ENCODE data around the gene FSTL3.

FSTL3 gene

GRCh38 chr19:681029-682019 lies 5.1 kb downstream of the FSTL3 start:
- DNase-seq (ENCODE audit: low read depth) = peak; percentile 98
- TF ChIP-seq, protein P1, sequence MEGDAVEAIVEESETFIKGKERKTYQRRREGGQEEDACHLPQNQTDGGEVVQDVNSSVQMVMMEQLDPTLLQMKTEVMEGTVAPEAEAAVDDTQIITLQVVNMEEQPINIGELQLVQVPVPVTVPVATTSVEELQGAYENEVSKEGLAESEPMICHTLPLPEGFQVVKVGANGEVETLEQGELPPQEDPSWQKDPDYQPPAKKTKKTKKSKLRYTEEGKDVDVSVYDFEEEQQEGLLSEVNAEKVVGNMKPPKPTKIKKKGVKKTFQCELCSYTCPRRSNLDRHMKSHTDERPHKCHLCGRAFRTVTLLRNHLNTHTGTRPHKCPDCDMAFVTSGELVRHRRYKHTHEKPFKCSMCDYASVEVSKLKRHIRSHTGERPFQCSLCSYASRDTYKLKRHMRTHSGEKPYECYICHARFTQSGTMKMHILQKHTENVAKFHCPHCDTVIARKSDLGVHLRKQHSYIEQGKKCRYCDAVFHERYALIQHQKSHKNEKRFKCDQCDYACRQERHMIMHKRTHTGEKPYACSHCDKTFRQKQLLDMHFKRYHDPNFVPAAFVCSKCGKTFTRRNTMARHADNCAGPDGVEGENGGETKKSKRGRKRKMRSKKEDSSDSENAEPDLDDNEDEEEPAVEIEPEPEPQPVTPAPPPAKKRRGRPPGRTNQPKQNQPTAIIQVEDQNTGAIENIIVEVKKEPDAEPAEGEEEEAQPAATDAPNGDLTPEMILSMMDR (conservative IDR thresholded peaks at IDR 0.05; ENCODE audit: low read depth, low read length) = no peak
- H3K4me3 ChIP-seq (ENCODE audit: low read depth, low read length) = peak overlapping the region; percentile 62

DNA sequence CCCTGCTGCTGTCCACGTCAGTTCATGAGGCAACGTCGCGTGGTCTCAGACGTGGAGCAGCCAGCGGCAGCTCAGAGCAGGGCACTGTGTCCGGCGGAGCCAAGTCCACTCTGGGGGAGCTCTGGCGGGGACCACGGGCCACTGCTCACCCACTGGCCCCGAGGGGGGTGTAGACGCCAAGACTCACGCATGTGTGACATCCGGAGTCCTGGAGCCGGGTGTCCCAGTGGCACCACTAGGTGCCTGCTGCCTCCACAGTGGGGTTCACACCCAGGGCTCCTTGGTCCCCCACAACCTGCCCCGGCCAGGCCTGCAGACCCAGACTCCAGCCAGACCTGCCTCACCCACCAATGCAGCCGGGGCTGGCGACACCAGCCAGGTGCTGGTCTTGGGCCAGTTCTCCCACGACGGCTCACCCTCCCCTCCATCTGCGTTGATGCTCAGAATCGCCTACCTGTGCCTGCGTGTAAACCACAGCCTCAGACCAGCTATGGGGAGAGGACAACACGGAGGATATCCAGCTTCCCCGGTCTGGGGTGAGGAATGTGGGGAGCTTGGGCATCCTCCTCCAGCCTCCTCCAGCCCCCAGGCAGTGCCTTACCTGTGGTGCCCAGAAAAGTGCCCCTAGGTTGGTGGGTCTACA lies 6.6 kb downstream of the FSTL3 start:
- TF ChIP-seq, protein P1 (conservative IDR thresholded peaks at IDR 0.05; ENCODE audit: low read depth, low read length) = no peak
- DNase-seq (ENCODE audit: low read depth) = no peak
- no peak overlapping the region for H3K4me3 ChIP-seq (ENCODE audit: low read depth, low read length)

DNA sequence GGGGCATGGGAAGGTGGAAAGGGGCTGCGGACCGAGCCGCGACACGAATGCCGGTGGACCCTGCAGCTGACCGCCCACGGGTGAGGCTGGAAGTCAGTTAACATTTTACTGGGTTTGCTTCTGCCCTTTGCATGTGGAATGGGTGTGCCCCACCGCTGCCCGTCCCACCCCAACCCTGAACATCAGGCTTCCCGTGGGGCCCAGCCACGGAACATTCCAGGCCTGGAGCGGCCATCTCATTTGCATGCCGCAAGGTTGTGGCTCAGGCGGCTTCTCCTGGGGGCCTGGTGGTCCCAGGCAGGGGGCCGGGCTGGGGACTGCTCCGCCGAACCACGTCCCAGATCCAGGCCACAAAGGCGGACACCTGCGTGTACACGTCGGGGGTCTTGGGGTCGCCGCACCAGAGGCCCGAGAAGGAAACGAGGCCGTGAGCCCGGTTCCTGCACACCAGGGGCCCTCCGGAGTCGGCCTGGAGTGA lies 9.3 kb downstream of the FSTL3 start:
- no peak for DNase-seq (ENCODE audit: low read depth)
- TF ChIP-seq, protein P1 (conservative IDR thresholded peaks at IDR 0.05; ENCODE audit: low read depth, low read length) = no peak
- no peak overlapping the region for H3K4me3 ChIP-seq (ENCODE audit: low read depth, low read length)

GRCh38 chr19:686589-687297 lies 10.6 kb downstream of the FSTL3 start:
- no peak overlapping the region for H3K4me3 ChIP-seq (ENCODE audit: low read depth, low read length)
- TF ChIP-seq, protein P1 (conservative IDR thresholded peaks at IDR 0.05; ENCODE audit: low read depth, low read length) = no peak

DNA sequence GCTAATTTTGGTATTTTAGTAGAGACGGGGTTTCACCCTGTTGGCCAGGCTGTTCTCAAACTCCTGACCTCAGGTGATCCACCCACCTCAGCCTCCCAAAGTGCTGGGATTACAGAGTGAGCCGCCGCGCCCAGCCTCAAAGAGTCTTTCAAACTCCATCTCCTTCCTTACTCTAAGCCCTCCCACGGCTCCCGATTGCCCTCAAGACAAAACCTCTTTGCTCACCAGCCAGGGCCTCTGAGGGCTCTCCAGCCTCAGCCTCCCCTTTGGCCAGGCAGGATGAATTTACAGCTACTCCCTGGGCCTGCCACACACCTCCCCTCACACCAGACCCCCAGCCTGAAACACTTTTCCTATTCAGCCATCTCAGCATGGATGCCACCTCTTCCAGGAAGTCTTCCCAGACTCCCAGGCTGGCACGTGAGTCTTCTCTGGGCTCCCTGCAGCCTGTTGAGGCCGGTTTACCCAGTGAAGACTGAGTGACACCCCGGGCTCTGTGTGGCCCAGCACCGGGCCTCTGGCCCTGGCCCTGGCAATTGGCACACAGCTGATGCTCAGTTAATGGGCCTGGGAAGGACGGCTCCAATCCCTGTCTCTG lies 11.5 kb downstream of the FSTL3 start:
- DNase-seq (ENCODE audit: low read depth) = no peak
- TF ChIP-seq, protein P1 (conservative IDR thresholded peaks at IDR 0.05; ENCODE audit: low read depth, low read length) = no peak
- H3K4me3 ChIP-seq (ENCODE audit: low read depth, low read length) = no peak overlapping the region

More at GRCh38 chr19:686589-687297, 10.6 kb downstream of the FSTL3 start:
- no peak for DNase-seq (ENCODE audit: low read depth)

DNA sequence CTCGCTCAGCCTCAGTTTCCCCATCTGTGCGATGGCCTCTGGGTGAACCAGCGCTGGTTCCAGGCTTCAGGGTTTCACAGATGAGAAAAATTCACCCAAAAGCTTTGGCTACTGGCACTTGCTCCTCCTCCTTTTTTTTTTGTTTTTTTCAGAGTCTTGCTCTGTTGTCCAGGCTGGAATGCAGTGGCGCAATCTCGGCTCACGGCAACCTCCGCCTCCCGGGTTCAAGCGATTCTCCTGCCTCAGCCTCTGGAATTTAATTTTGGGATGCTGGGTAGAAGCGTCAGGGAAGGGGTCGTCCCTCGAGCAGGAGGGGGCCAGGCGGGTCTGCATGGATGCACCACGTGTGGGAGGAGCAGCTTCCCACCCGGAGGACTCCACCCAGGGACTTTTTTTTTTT lies 12.0 kb downstream of the FSTL3 start:
- no peak for DNase-seq (ENCODE audit: low read depth)
- H3K4me3 ChIP-seq (ENCODE audit: low read depth, low read length) = no peak overlapping the region
- TF ChIP-seq, protein P1 (conservative IDR thresholded peaks at IDR 0.05; ENCODE audit: low read depth, low read length) = no peak

Data from choroid plexus epithelial cell (primary cell).